ENCODE measurements around the gene EIF5B.
"Not testable (repeated sequence)": the region's sequence is repeated elsewhere in the genome, so short reads cannot be mapped to it uniquely, and the experiment has no call there.

EIF5B gene

DNA sequence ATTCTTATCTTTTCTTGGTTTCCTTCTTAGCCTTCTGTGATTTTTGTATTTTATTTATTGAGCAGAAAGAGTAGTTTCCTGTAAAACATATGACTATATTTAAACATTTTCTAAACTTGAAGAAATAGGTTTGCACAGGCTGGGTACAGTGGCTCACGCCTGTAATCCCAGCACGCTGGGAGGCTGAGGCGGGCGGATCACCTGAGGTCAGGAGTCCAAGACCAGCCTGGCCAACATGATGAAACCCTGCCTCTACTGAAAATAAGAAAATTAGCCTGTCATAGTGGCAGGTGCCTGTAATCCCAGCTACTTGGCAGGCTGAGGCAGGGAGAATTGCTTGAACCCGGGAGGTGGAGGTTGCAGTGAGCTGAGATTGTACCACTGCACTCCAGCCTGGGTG is 31.7 kb downstream of the EIF5B start:
- not testable (repeated sequence) for DNase-seq

DNA sequence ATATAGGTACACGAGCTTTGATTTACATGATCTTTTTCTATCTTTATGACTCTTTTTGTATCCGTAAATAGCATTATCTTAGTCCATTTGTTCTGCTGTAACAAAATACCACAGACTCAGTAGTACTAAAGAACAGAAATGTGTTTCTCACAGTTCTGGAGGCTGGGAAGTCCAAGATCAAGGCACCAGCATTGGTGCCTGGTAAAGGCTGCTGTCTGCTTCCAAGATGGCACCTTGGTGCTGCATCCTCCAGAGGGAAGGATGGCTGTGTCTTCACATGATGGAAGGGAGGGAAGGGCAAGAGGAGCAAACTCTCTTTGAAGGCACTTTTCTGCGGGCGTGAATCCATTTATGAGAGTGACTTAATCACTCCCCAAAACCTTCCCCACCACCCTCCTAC is 36.0 kb downstream of the EIF5B start:
- no peak for DNase-seq

DNA sequence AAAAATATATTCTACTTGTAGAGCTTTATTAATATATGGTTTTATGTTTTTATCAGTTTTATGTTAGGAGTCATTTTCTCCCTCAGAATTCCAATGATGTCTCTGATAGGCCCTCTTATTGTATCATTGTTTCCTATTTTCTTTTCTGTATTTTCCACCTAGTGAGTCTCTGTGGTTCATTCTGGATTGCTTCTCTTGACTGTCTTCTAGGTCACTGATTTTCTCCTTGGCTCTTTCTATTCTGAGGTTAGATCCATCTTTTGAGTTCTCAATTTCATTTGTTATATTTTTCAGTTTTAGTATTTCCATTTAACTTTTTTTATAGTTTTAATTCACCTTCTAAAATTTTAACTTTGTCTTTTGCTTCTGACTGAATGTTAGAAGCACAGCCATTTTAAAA is 37.6 kb downstream of the EIF5B start:
- no peak for DNase-seq

DNA sequence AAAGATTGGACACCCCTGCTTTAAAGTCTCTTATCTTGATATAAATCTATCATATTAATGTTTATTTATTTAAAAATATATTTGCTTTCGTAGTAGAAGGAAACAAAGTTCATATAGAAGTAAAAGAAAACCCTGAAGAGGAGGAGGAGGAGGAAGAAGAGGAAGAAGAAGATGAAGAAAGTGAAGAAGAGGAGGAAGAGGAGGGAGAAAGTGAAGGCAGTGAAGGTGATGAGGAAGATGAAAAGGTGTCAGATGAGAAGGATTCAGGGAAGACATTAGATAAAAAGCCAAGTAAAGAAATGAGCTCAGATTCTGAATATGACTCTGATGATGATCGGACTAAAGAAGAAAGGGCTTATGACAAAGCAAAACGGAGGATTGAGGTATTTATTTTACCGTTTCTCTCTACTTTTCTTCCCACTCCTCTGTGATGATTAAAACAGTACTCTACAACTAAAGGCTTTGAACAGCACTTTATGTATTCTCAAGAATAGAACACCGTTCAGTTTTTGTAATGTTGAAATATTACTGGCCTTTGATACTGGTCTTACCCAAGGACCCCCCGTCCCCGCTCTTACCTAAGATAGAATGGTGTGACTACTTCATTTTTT is 39.2 kb downstream of the EIF5B start:
- no peak for DNase-seq

DNA sequence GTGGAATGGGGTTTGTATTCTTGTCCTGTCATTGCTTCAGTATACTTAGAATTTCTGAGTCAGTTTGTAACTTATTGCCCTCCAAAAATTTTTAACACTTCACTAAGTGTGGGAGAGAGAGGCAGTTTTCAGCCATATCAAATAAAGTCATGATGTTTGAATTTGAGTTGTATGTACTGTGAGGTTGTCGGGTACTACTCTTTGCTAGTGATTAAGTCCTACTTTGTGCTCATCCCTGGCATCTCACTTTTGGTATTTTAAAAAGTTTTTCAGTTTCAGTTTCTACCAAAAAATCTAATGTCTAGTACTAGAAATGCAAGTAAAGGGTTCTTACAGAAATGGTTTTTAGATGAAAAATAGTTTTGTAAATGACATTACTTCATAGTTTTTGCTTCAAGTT is 40.7 kb downstream of the EIF5B start:
- DNase-seq, result no peak

DNA sequence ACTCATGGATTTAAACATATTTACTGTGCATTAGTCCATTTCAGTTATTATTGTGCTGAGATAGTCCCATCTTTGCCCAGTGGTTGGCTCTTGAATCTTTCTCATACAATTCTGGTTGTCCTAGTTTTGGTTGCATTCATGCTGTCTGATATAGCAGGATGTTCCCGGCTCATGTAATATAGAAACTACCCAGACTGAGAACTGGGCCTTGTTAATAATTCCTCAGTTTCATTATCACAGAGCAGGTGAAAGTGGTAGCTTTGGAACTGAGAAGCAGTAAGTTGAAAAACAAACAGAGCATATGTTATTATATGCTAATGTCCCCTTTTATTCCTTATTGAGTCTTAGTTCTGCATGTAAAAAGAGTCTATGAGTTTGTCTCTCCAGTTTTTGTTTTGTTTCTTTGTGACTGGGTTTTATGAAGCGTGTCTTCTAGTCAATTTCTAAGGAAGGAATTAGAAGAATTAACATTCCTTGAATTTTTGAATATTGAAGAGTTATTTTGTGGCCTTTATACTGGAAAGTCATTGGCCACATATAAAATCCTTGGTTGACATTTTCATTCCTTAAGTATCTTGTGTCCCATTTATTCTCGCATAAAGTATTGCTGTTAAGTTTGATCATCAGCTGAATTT is 43.3 kb downstream of the EIF5B start:
- no peak for DNase-seq

DNA sequence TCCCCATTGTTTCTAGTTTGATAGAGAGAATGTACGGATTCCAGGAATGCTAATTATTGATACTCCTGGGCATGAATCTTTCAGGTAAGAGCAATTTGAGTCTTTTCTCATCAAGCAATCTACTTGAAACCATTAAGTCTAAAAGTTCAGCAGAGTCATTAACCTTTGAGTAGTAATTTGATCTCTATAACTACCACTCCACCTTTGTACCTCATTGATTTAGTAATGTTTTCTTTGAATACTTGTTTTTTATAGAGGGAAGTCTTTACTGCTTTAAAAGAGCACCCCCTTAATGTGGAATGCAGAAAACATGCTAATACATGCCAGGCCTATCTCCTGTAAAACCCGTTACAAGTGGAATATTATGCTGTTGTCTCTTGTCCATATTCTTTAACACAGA is 45.0 kb downstream of the EIF5B start:
- no peak for DNase-seq

DNA sequence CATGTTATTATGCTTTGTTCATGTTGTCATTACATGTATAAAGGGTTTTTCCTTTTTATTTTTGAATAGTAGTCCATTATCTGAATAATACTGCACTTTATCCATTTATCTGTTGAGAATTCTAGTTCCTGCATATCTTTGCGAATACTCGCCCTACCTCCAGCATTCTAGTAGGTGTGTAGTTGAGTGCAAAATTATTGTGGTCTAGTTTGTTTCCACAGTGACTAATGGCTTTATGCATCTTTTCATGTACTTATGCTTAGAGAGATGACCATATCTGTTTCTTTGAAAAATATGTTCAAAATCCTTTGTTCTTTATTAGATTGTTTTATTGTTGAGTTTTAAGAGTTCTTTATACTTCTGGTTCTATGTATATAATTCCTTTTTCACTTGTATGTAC is 48.8 kb downstream of the EIF5B start:
- DNase-seq, result no peak

DNA sequence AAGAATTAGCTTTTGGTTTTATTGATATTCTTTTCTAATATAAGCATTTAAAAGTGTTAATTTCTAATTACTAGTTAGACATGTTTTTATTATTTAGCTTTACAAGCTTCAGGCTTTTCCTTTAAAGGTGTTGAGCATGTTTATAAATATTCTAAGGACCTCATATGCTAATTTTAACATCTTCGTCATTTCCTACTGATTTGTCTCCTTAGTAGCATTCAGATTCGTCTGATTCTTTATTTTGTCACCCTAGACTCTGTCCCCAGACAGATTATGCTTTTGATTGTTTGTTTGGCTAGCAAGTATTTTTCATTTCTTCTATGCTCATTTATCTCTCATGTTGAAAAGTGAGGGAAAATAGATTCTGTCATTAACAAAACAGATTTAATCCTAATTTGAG is 51.7 kb downstream of the EIF5B start:
- DNase-seq, result no peak

DNA sequence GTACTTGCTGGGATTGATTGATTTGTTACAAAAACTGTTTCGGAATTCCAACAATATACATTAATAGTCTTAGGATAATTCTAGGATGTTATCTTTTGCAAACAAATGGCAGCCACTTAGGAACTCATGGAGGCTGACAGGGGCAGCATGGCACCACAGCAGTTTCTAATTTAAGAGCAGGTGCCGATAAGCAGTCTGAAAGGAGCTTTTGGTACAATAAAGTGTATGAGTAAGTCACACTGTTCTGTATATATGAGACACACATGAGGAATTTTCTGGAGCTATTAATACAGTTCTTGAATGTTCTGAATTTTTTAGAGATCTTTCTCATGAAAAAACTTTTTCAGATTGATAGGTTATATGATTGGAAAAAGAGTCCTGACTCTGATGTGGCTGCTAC is 52.2 kb downstream of the EIF5B start:
- DNase-seq, result no peak

DNA sequence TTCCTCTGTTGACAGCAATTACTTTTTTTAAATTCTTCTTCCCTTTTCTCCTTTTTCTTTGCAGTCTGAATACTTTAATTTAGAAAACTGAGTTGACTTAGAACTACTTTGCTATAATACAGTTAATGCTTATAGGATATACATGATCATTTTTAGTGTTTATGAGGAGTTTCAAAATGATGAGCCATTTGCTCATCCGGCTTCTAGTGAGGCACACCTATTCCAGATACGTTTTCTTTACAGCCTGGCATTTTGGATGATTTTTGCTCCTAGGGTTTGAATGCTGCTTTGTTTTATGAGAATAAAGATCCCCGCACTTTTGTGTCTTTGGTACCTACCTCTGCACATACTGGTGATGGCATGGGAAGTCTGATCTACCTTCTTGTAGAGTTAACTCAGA is 52.8 kb downstream of the EIF5B start:
- DNase-seq, result no peak

DNA sequence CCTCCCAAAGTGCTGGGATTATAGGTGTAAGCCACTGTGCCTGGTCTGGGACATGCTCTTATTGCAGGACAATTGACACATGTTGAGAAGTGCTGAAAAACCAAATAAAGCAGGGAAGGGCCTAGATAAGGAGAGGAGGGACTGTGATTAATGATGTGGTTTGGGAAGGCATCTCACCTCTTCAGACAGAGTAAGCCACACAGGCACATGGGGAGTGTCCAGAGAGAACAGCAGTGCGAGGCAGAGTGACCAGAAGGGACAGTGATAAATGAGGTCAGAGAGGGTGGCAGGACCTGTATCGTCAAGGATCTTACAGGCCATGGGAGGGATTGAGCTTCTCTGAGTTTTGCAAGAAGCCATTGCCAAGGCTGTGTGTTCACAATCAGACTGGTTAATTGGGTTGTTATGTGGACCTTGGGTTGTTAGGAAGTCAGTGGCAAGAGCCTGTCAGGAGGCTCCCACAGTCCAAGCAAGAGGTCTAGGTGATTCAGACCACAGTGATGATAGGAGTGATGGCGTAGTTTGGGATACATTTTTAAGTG is 58.5 kb downstream of the EIF5B start:
- DNase-seq, result no peak

DNA sequence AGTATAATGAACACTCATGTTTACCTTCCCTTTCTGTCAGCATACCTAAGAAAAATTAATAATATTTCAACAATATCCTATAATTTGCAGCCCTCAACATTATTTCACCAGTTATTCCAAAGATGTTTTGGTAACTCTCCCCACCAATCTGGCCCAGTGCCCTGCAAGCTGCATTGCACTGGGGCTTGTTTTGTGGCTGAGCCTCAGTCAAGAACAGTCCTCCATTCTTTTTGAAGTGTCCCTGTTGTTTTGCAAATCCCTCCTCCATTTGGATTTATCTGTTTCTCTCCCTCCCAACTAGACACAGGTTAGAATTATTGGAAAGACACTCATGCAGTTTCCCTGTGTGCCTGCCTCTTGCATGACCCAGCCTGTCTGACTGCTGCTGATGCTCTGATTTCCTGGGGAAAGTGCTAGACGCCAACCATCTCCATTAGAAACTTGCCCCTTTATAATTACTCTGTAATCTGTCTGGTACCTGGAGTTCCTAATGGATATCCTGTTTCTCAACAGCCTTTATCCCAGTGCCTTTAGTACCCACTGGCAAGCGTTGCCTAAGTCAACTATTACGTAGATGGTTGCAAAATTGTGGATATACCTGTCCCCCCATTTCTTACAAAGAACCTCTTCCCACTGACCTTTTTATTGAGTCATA is 60.2 kb downstream of the EIF5B start:
- no peak for DNase-seq

DNA sequence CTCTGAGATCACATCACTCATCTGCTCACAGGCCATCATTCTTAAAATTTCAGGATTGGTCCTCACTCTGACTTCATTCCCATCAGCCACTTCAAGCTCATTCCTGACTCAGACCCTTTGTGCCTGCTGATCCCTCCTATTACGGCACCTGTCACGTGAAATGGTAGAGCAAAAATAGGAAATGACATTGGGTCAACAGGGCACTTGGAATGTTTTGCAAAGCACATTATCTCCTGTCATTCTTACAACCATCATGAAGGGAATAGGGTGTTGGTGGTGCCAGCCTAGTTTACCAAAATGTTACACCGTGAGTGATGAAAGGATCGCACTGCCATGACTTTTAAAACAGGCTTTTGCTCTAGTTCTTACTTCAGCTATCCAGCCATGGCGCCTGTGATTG is 61.1 kb downstream of the EIF5B start:
- no peak for DNase-seq

DNA sequence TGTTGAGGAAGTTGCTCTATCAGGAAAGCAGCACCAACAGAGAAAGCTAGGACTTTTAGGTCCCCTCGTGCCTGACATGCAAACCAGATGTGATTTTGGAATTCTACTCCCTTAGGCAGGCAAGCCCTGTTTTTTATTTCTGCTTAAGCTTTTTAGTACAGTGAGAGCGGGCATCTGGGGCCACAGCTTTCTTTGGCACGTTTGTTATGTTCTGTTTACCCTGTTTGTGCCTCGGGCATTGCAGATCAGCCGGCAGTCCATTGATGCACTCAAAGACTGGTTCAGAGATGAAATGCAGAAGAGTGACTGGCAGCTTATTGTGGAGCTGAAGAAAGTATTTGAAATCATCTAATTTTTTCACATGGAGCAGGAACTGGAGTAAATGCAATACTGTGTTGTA is 61.9 kb downstream of the EIF5B start:
- DNase-seq, result no peak

DNA sequence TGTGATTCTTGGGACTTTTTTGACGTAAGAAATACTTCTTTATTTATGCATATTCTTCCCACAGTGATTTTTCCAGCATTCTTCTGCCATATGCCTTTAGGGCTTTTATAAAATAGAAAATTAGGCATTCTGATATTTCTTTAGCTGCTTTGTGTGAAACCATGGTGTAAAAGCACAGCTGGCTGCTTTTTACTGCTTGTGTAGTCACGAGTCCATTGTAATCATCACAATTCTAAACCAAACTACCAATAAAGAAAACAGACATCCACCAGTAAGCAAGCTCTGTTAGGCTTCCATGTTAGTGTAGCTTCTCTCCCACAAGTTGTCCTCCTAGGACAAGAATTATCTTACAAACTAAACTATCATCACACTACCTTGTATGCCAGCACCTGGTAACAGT is 62.6 kb downstream of the EIF5B start:
- DNase-seq, result no peak

DNA sequence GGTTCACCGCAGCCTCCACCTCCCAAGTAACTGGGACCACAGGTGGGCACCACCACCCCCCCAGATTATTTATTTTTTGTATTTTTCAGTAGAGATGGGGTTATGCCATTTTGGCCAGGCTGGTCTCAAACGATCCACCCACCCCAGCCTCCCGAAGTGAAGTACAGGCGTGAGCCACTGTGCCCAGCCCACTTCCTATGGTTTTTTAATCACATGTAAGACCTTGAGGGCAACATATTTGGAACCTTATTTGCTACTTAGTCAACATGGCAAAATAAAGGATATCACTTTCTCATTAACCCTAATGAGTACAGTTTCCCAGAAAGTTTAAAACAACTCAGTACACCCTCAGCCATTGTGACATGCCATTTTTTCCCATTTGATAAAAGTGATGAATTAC is 64.7 kb downstream of the EIF5B start:
- DNase-seq, result no peak

DNA sequence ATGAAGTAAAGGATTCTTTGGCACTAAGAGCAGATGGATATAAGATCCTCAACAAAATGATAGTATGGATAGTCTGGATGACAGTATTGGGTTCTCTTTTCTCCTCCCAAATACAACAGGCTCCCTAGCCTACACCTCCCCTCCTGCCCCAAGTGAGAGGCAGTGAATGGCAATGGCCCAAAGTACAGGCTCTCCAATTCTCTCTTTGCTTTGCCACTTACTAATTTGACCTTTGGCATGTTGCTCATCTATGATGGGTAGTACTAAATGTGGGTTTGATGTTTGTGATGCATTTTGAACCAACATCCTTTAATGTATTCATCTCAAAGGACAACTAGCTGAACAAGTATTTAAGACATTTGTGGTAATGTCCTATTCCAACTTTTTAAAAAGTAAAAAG is 65.9 kb downstream of the EIF5B start:
- no peak for DNase-seq

DNA sequence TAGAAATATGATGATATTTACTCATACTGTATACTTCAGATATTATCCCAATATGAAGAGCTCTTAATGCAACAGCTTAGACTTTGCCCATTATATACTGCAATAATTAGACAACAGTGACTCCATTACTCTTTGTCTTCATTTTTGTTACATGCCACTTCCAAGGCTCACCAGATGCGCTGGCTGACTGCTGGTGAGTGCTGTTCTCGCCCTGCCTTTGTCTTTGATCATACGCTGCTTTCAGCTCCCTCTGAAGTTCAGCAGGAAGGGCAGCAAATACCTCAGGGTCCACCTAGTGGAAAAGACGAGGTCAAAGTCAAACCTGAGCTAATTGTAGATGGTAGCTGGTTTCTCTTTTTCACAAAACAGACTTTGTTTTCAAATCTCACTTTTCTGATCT is 66.3 kb downstream of the EIF5B start:
- no peak for DNase-seq

DNA sequence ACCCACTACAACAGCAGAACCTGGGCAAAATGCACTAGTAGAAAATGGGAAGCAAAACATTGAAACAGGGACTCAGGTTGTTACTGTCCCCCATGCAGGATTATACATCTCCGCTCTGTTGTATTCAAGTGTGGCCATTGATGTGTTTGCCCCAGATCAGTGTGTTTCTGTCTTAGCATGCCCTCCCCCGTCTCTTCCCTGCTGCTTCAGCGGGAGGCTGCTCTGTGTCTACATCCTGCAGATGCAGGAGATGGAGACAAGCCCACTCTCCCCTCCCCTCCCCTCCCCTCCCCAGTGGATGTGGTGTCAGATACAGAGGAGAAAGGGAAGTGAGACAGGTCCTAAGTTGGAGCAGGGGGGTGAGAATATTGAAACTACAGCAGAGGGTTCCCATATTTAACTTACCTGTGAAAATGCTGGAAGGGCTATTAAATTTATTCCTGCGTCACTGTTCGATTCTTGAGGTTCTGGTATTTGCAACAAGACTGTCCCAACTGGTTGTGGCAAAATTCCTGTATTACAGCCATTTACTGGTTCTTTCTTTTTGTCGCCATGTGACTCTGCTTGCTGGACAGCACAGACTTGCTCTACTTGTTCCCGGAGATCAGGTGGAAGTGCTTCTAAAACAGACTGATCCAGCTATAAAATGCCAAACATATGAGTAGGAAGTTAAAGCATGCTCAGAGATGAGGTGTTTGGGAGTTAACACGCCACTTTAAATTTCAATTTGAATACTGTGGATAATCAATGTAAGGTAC is 67.0 kb downstream of the EIF5B start:
- no peak for DNase-seq

DNA sequence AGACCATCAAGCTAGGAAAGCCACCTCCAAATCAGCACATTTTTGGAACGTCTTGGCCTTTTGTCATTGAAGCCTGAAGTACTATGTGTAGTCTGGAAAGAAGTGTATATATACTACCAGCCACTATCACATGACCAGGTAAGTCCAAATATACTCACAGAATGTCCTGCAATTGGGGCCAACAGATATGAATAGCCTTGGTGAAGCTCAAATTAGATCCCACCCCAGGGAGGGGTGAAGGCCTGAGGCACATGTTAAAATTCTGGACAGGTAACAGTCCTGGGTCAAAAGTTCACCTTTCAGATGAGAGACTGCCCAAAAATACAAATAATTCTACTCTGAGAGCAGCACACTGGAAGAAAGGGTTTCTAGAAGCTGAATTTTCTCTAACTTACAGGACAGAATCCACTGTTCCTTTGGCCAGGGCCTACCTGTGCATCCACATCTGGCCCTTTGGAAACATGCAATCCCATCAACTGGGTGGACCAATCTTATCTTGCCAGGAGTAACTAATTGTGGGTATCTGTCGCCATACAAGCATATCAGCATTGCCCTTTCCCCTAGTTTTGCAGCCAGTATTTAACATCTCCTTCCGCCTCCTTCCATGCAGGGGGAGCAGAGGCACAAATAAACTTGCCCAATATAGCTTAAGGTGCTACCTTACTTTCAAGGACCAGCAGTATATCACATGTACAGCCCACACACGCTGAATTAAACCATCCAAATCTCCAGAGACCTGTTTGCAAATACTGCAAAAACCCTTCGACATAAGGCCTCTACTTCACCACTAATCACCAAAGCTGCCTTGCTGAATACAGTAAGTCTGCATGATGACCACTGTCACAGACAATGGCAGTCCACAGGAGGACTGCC is 67.8 kb downstream of the EIF5B start:
- DNase-seq, result no peak

DNA sequence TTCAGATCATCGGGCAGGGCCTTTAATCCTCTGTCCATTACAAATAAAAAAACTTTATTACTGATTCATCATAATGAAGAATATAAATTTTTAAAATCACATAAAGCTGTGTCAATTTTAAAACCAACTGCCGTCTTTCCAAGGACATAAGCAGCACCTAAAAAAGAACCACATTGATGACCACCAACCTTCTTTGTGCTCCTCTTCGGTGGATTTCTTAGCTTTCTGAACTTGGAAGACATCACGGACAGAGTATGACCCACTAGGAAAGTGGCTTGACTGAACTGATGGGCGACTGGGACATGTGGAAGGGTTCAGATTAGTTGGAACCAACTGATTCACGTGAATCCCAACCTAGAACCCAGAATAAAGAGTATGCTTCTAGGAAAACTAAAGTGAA is 68.9 kb downstream of the EIF5B start:
- no peak for DNase-seq

DNA sequence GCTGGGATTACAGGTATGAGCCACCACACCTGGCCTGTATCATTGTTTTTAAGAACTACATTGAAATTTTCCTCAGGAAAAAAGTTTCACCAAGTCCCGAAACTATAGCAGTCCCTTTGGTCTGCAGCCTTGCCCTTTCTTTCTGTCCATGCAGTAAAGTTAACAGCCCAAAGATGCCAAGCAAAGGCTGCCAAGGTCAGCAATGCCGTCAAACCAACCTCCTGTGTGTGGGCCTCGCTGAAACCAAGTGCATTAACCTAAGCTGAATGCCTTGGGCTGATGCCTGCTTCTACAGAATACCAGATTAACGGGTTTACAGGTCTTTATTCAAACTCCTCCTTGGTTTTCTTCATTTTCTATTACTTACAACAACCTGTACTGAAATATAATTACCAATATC is 73.1 kb downstream of the EIF5B start:
- no peak for DNase-seq

Measured in NCI-H2081 (cell line).